ENCODE data around the gene USP12. TPM values are rescaled to one million over a fixed set of nuclear protein-coding genes. Genes with fewer than 3 reads are reported as not detected.
"Not testable (repeated sequence)": the region's sequence is repeated elsewhere in the genome, so short reads cannot be mapped to it uniquely, and the experiment has no call there.

USP12 gene, protein sequence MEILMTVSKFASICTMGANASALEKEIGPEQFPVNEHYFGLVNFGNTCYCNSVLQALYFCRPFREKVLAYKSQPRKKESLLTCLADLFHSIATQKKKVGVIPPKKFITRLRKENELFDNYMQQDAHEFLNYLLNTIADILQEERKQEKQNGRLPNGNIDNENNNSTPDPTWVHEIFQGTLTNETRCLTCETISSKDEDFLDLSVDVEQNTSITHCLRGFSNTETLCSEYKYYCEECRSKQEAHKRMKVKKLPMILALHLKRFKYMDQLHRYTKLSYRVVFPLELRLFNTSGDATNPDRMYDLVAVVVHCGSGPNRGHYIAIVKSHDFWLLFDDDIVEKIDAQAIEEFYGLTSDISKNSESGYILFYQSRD
- total RNA-seq (ENCODE audit: low replicate concordance) = 14.3 and 19.7 TPM in 2 replicates

- H3K27me3 Mint-ChIP-seq (ENCODE audit: insufficient read depth, low read depth) = peaks cover 2% of the 10 kb centered on the region
- H3K79me2 ChIP-seq (ENCODE audit: low read depth) = peaks cover 47% of the 10 kb centered on the region
- no peaks in the 10 kb centered on the region for H3K36me3 ChIP-seq
- H3K4me3 ChIP-seq = peak within 1 kb of the TSS; percentile 93
- peak within 1 kb of the TSS; percentile 74 for H3K4me2 ChIP-seq
- no peaks in the 10 kb centered on the region for H3K9me3 Mint-ChIP-seq
- H4K20me1 ChIP-seq (ENCODE audit: low read depth) = peaks cover 45% of the 10 kb centered on the region
- no peaks in the 10 kb centered on the region for H3K9me3 ChIP-seq (ENCODE audit: low read depth)
- H3K27ac ChIP-seq = peak within 1 kb of the TSS; percentile 62
- H3K36me3 Mint-ChIP-seq = no peaks in the 10 kb centered on the region
- peak within 1 kb of the TSS; percentile 53 for H2AFZ ChIP-seq (replicated peaks)
- no peaks in the 10 kb centered on the region for H3K4me1 ChIP-seq
- H3K9ac ChIP-seq = peak within 1 kb of the TSS; percentile 30
- H3K27ac Mint-ChIP-seq = peak within 1 kb of the TSS; percentile 67
- DNase-seq (ENCODE audit: low spot score) = no peak
- H3F3A ChIP-seq (ENCODE audit: low read depth) = peaks cover 13% of the 10 kb centered on the region
- TF ChIP-seq CTCF (IDR thresholded peaks at IDR 0.05) (peak; percentile 38), EZH2 (IDR thresholded peaks at IDR 0.05) (no peak)
- peak within 1 kb of the TSS; percentile 95 for H3K4me3 Mint-ChIP-seq
- peaks cover 31% of the 10 kb centered on the region for H3K4me1 Mint-ChIP-seq
- H3K27me3 ChIP-seq = no peaks in the 10 kb centered on the region
Observed at GRCh38 chr13:27171244-27171826, at the start of gene USP12. Gene USP12, minus strand, starts transcription at chr13:27171811. Its CDS starts 172 bp downstream, at chr13:27171639.

GRCh38 chr13:27219611-27220010, 48.0 kb upstream of the USP12 start:
- Histone ChIP-seq H3F3A (ENCODE audit: low read depth) (no peaks in the 10 kb centered on the region), H3K9ac (no peak overlapping the region), H3K79me2 (ENCODE audit: low read depth) (no peaks in the 10 kb centered on the region), H3K27ac (no peak overlapping the region), H2AFZ (replicated peaks) (no peak overlapping the region), H3K4me3 (no peak overlapping the region), H3K36me3 (no peaks in the 10 kb centered on the region), H3K9me3 (ENCODE audit: low read depth) (no peaks in the 10 kb centered on the region), H3K27me3 (no peaks in the 10 kb centered on the region), H3K4me1 (no peaks in the 10 kb centered on the region), H4K20me1 (ENCODE audit: low read depth) (no peaks in the 10 kb centered on the region), H3K4me2 (no peak overlapping the region)
- no peaks in the 10 kb centered on the region for H3K4me1 Mint-ChIP-seq
- H3K9me3 Mint-ChIP-seq = peaks cover 7% of the 10 kb centered on the region
- peaks cover 4% of the 10 kb centered on the region for H3K27me3 Mint-ChIP-seq (ENCODE audit: insufficient read depth, low read depth)
- peaks cover 14% of the 10 kb centered on the region for H3K36me3 Mint-ChIP-seq
- no peak overlapping the region for H3K4me3 Mint-ChIP-seq
- no peak for DNase-seq (ENCODE audit: low spot score)
- TF ChIP-seq CTCF (IDR thresholded peaks at IDR 0.05) (no peak), EZH2phosphoT487 (IDR thresholded peaks at IDR 0.05) (no peak), EZH2 (IDR thresholded peaks at IDR 0.05) (no peak)
- H3K27ac Mint-ChIP-seq = no peak overlapping the region

GRCh38 chr13:27218861-27219260, 47.2 kb upstream of the USP12 start:
- not testable (repeated sequence) for H3K9ac ChIP-seq; H3K27me3 ChIP-seq; H3K9me3 ChIP-seq (ENCODE audit: low read depth); H3K4me3 Mint-ChIP-seq; H3F3A ChIP-seq (ENCODE audit: low read depth); H2AFZ ChIP-seq (replicated peaks); H3K9me3 Mint-ChIP-seq; H4K20me1 ChIP-seq (ENCODE audit: low read depth); H3K4me2 ChIP-seq; H3K27me3 Mint-ChIP-seq (ENCODE audit: insufficient read depth, low read depth); H3K79me2 ChIP-seq (ENCODE audit: low read depth); H3K4me1 Mint-ChIP-seq; DNase-seq (ENCODE audit: low spot score); H3K27ac Mint-ChIP-seq; H3K36me3 ChIP-seq; H3K27ac ChIP-seq; H3K4me1 ChIP-seq; H3K4me3 ChIP-seq
- H3K36me3 Mint-ChIP-seq = peaks cover 14% of the 10 kb centered on the region

DNA sequence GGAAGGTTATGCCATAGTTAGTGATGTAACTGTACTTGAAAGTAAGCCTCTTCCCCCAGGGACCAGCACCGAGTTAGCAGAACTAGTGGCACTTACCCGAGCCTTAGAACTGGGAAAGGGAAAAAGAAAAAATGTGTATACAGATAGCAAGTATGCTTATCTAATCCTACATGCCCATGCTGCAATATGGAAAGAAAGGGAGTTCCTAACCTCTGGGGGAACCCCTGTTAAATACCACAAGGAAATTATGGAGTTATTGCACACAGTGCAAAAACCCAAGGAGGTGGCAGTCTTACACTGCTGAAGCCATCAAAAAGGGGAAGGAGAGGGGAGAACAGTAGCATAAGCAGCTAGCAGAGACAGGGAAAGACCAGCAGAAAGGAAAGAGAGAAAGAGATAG, 46.2 kb upstream of the USP12 start:
- H3K4me1 ChIP-seq; H3K27ac Mint-ChIP-seq; H3K4me3 Mint-ChIP-seq; H3K27me3 ChIP-seq; H4K20me1 ChIP-seq (ENCODE audit: low read depth); H3K4me2 ChIP-seq; H3K9me3 ChIP-seq (ENCODE audit: low read depth); H3F3A ChIP-seq (ENCODE audit: low read depth); H3K27me3 Mint-ChIP-seq (ENCODE audit: insufficient read depth, low read depth); H3K9ac ChIP-seq; H3K9me3 Mint-ChIP-seq; H3K27ac ChIP-seq; H3K36me3 ChIP-seq; H3K79me2 ChIP-seq (ENCODE audit: low read depth); H3K4me3 ChIP-seq; H3K4me1 Mint-ChIP-seq; DNase-seq (ENCODE audit: low spot score); H2AFZ ChIP-seq (replicated peaks): not testable (repeated sequence)
- H3K36me3 Mint-ChIP-seq = peaks cover 15% of the 10 kb centered on the region

DNA sequence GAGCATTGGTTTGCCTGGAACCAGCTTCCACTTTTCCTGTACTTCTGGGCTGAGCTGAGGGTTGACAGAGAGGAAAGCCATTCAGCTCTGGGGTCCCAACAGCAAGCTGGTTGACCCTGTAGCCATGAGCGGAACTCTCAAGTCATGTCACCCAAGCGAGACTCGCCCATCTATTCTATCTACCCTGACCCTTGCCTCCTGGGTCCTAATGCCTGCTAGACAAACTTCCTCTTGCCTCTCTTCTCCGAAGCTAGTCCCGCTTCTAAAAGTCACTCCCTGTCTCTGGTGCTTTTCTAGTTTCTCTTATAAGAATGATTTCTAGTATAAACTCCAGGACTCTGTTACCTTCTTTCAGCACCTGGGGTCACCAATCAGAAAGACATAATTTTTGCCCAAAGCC, 41.8 kb upstream of the USP12 start:
- H3F3A ChIP-seq (ENCODE audit: low read depth); H3K9ac ChIP-seq; H4K20me1 ChIP-seq (ENCODE audit: low read depth); H3K9me3 Mint-ChIP-seq; H3K4me1 Mint-ChIP-seq; H3K27ac Mint-ChIP-seq; H3K9me3 ChIP-seq (ENCODE audit: low read depth); H3K4me1 ChIP-seq; H2AFZ ChIP-seq (replicated peaks); H3K36me3 ChIP-seq; H3K4me2 ChIP-seq; H3K36me3 Mint-ChIP-seq; H3K79me2 ChIP-seq (ENCODE audit: low read depth); H3K27ac ChIP-seq; H3K27me3 Mint-ChIP-seq (ENCODE audit: insufficient read depth, low read depth); DNase-seq (ENCODE audit: low spot score); H3K27me3 ChIP-seq; H3K4me3 Mint-ChIP-seq; H3K4me3 ChIP-seq: not testable (repeated sequence)
